Fibroblast of peridontal ligament (primary cell): ENCODE measurements around the gene OVCA2.

Source experiments
- DNase-seq: peaks from one replicate; pipeline ENCODE4 v3.0.0-alpha.2; 2010; ENCODE audit errors: extremely low read depth

OVCA2 gene

GRCh38 chr17:2013994-2014317, 27.9 kb upstream of the OVCA2 start:
- no peak for DNase-seq

- DNase-seq: no peak
Measured at GRCh38 chr17:2015314-2015713, 26.5 kb upstream of the OVCA2 start.

GRCh38 chr17:2016494-2016893, 25.3 kb upstream of the OVCA2 start:
- DNase-seq: no peak

GRCh38 chr17:2017274-2017941, 24.4 kb upstream of the OVCA2 start:
- no peak for DNase-seq

- DNase-seq: no peak
Measured at GRCh38 chr17:2018716-2019510, 22.9 kb upstream of the OVCA2 start.

GRCh38 chr17:2019723-2020122, 22.1 kb upstream of the OVCA2 start:
- no peak for DNase-seq

GRCh38 chr17:2020721-2021120, 21.1 kb upstream of the OVCA2 start:
- DNase-seq: no peak

GRCh38 chr17:2022647-2023240, 19.1 kb upstream of the OVCA2 start:
- DNase-seq: no peak

- DNase-seq: no peak
Measured at GRCh38 chr17:2023256-2023655, 18.6 kb upstream of the OVCA2 start.

- DNase-seq: no peak
Measured at GRCh38 chr17:2023692-2024571, 17.9 kb upstream of the OVCA2 start.

- DNase-seq: no peak
Measured at GRCh38 chr17:2024572-2025219, 17.1 kb upstream of the OVCA2 start.

GRCh38 chr17:2025220-2025621, 16.6 kb upstream of the OVCA2 start, which contains the start of gene RTN4RL1:
Gene RTN4RL1 (minus strand): TSS chr17:2025334. CDS start chr17:2024865, 469 bp downstream.
- DNase-seq: peak; percentile 56

GRCh38 chr17:2025622-2026309, 16.1 kb upstream of the OVCA2 start:
- peak; percentile 65 for DNase-seq

GRCh38 chr17:2027528-2028233, 14.1 kb upstream of the OVCA2 start:
- DNase-seq: no peak

- DNase-seq: no peak
Measured at GRCh38 chr17:2028234-2028614, 13.6 kb upstream of the OVCA2 start.

GRCh38 chr17:2028737-2029136, 13.1 kb upstream of the OVCA2 start:
- DNase-seq: no peak

GRCh38 chr17:2029911-2030778, 11.7 kb upstream of the OVCA2 start, which contains the start of gene DPH1:
Gene DPH1 (plus strand): TSS chr17:2030153. CDS start chr17:2030170, 17 bp downstream.
- DNase-seq: peak; percentile 81

- DNase-seq: peak; percentile 91
Measured at GRCh38 chr17:2030779-2031163, 11.1 kb upstream of the OVCA2 start.

- DNase-seq: no peak
Measured at GRCh38 chr17:2033153-2033552, 8.7 kb upstream of the OVCA2 start.
